Activated T-helper 17 cell treated with anti-CD3 and anti-CD28 coated beads, Interleukin-2, amount 50 U/mL, for 72 hours (primary cell): Measurements from ENCODE around the gene MRAS. TPM values are rescaled to one million over a fixed set of nuclear protein-coding genes. Genes with fewer than 3 reads are reported as not detected.
A peak's percentile ranks its signal among the peaks of the same experiment; 100 is the strongest.
"Not testable (repeated sequence)": the region's sequence is repeated elsewhere in the genome, so short reads cannot be mapped to it uniquely, and the experiment has no call there.

ENCODE experiments used
- ATAC-seq: fragments of 150-1000 bp; cut with Tn5 transposase; replicated peaks from 2 replicates; pipeline ENCODE4 v1.10.0; 2021; ENCODE audit warnings: mild to moderate bottlenecking, moderate library complexity
- H3K27ac Mint-ChIP-seq: one replicate; pipeline ENCODE4 v1.8.0; 2022; ENCODE audit warnings: mixed read lengths
- H3K27me3 Mint-ChIP-seq: one replicate; pipeline ENCODE4 v1.8.0; 2022; ENCODE audit warnings: mixed read lengths
- H3K36me3 Mint-ChIP-seq: one replicate; pipeline ENCODE4 v1.8.0; 2022; ENCODE audit warnings: low read depth, mild to moderate bottlenecking, mixed read lengths
- H3K4me1 Mint-ChIP-seq: one replicate; pipeline ENCODE4 v1.8.0; 2022; ENCODE audit warnings: mixed read lengths
- H3K4me3 Mint-ChIP-seq: one replicate; pipeline ENCODE4 v1.8.0; 2022; ENCODE audit warnings: mild to moderate bottlenecking, mixed read lengths
- H3K9me3 Mint-ChIP-seq: one replicate; pipeline ENCODE4 v1.8.0; 2022; ENCODE audit warnings: mixed read lengths
- total RNA-seq, 2 donors: library from RNA; stranded (reverse); gene quantifications; one replicate each; pipeline ENCODE4 v1.2.3, GENCODE V29; 2022

MRAS gene
- total RNA-seq, 2 donors from 2014 or later, result 0.37 to 0.67 TPM

DNA sequence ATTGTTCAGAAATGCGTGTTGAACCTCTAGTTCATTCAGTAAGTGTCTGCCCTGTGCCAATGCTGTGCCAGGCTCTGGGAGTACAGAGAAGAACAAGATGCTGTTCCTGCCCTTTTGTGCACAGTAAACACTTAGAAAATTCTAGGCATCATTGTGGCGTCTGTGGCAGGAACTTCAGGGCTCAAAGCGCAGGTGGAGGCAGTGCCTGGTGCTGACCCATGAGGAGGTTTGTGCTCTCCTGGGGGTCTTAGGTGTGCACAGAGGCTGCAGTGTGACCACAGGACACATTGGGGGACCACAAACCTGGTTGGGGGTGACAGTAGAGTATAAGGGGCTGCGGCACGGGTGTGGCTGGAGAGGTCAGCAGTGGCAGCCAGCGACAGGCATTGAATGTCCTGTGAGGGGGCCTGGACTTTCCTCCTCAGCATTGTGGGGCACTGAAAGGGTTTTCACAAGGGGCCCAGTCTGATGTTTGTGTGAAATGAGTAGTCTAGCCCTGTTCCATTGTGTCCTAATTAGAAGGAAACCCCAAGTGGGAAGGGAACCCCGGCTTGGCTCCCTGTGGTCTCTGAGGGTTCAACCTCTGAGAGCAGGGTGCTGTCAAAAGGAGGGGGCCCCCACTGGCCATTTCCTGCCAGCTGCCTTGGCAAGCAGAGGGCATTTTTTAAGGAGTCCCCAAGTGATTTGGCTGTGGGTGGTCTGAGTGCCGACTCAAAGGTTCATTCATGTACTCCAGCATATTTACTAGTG lies 20.9 kb downstream of the MRAS start:
- no peak overlapping the region for H3K27ac Mint-ChIP-seq
- H3K4me3 Mint-ChIP-seq, result no peak overlapping the region
- no peaks in the 10 kb centered on the region for H3K9me3 Mint-ChIP-seq
- no peaks in the 10 kb centered on the region for H3K36me3 Mint-ChIP-seq
- peaks cover 17% of the 10 kb centered on the region for H3K27me3 Mint-ChIP-seq
- ATAC-seq, result no peak
- peaks cover 8% of the 10 kb centered on the region for H3K4me1 Mint-ChIP-seq

DNA sequence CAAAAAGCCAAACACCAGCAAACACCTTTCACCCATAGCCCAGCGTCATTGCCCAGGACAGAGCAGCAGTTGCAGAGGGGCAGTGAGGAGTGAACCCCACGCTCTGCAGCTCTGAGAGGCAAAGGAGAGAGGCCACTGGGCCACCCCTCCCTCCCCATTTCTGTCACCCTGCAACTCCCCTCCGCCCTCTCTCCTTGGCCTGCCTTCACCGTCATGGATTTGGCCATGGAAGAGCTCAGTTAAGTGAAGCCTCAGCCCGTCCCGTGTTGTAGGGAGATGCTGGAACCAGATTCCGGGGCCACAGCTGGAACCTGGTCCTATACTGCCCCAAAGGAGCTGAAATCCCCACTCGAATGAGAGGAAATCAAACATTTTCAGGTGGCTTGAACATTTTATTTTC lies 21.9 kb downstream of the MRAS start:
- Mint-ChIP-seq H3K4me1 (peaks cover 8% of the 10 kb centered on the region), H3K27ac (no peak overlapping the region), H3K4me3 (no peak overlapping the region), H3K36me3 (no peaks in the 10 kb centered on the region), H3K27me3 (peaks cover 17% of the 10 kb centered on the region), H3K9me3 (no peaks in the 10 kb centered on the region)
- ATAC-seq, result no peak

DNA sequence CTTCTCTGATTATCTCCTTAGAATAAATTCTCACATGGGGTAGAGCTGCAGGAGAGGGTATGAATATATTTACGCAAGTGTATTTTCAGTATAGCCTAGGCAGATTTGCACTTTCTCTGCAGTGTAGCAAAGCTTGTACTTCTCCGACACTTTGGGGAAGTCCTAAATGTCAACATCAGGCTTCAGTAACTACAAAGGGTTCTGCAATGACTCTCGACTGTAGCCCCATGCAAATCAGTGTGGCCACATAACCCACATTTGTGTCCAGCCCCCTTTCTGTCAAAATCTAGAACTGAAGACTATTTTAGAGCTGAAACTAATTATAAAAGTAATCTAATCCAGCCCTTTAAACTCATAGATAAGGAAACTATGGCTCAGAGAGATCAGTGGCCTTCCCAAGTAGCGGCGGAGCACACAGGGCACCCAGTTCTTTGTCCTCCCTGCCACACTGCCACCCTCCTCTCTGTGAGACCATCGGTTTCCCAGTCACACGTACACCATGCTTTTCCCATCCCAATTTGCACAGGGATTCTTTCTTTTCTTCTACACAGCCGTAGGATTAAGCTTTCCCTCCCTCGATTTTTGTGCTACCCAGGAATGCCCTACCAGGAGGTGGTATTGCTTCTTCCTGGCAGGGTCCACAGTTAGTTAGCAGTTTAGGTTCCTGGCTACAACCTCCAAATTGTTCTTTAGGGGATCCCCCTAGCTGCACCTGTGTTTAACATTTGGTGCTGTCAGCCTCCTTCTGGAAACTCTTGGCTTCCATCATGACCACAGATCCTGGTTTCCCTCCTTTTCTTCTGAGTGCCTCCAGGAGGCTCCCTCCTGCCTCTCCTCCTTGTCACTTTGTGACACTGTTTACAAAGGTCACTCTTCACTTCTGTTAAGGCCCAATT lies 22.9 kb downstream of the MRAS start:
- H3K4me3 Mint-ChIP-seq, result no peak overlapping the region
- H3K36me3 Mint-ChIP-seq, result no peaks in the 10 kb centered on the region
- no peak overlapping the region for H3K27ac Mint-ChIP-seq
- peaks cover 17% of the 10 kb centered on the region for H3K27me3 Mint-ChIP-seq
- no peaks in the 10 kb centered on the region for H3K9me3 Mint-ChIP-seq
- peak; percentile 87 for ATAC-seq
- H3K4me1 Mint-ChIP-seq, result peaks cover 8% of the 10 kb centered on the region

DNA sequence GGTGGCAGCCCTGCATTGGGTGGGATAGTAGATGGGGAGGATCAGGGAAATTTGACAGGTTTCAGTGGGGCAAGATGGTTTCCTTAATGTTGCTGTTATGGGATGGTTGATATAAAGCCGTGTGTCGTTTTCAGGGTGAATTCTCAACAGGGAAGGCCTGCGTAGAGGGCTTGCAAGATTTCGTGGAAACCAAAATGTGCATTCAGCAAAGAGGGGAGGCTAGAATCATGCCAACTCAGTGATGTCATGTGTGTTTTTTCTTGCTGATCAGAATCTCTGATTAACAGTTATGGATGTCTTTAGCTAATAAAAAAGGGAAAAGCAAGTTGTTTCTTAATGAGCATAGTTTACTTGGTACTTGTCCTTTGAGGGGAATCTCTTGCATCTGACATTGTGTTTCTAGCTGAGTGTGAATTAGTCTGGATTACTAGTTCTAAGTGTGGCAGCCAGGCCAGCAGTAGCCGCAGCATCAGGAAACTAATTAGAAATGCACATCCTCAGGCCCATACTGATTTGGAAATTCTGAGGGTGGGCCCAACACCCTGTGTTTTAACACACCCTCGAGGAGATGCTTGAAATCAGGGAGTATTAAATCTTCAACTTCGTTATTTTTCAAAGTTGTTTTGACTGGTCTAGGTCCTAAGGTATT lies 24.8 kb downstream of the MRAS start:
- no peak for ATAC-seq
- H3K27ac Mint-ChIP-seq, result no peak overlapping the region

DNA sequence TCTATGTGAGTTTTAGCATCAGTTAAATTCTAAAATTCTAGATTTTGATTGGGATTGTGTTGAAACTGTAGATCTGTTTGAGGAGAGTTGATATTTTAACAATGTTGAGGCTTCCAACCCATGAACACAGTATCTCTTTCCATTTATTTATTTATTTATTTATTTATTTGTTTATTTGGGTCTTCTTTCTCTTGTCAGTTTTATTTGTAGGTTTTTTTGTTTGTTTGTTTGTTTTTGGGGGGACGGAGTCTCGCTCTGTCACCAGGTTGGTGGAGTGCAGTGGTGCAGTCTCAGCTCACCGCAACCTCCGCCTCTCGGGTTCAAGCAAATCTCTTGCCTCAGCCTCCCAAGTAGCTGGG lies 25.3 kb downstream of the MRAS start:
- peaks cover 17% of the 10 kb centered on the region for H3K27me3 Mint-ChIP-seq
- no peak overlapping the region for H3K4me3 Mint-ChIP-seq
- peaks cover 8% of the 10 kb centered on the region for H3K4me1 Mint-ChIP-seq
- ATAC-seq, result no peak
- H3K27ac Mint-ChIP-seq, result no peak overlapping the region
- no peaks in the 10 kb centered on the region for H3K36me3 Mint-ChIP-seq
- no peaks in the 10 kb centered on the region for H3K9me3 Mint-ChIP-seq

More for the DNA sequence above, 24.8 kb downstream of the MRAS start:
- Mint-ChIP-seq H3K4me3 (no peak overlapping the region), H3K4me1 (peaks cover 8% of the 10 kb centered on the region), H3K27me3 (peaks cover 17% of the 10 kb centered on the region), H3K9me3 (no peaks in the 10 kb centered on the region), H3K36me3 (no peaks in the 10 kb centered on the region)

DNA sequence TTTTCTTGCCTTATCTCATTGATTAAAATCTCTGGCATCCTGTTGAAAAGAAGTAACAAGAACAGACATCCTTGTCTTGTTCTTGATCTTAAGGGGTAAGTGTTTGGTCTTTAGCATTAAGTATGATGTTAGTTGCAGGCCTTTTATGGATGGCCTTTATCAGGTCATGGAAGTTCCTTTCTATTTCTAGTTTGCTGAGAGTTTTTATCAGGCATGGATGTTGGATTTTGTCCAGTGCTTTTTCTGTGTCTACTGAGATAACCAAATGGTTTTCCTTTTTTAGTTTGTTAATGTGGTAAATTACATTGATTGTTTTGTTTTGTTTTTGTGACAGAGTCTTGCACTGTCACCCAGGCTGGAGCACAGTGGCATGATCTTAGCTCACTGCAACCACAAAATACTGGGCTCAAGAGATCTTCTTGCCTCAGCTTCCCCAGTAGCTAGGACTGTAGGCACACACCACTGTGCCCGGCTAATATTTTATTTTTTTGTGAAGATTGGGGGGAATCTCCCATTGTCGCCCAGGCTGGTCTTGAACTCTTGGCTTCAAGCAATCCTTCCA lies 26.3 kb downstream of the MRAS start:
- H3K27me3 Mint-ChIP-seq, result peaks cover 17% of the 10 kb centered on the region
- no peaks in the 10 kb centered on the region for H3K36me3 Mint-ChIP-seq
- ATAC-seq, result no peak
- H3K27ac Mint-ChIP-seq, result no peak overlapping the region
- H3K9me3 Mint-ChIP-seq, result no peaks in the 10 kb centered on the region
- H3K4me1 Mint-ChIP-seq, result peaks cover 8% of the 10 kb centered on the region
- H3K4me3 Mint-ChIP-seq, result no peak overlapping the region

DNA sequence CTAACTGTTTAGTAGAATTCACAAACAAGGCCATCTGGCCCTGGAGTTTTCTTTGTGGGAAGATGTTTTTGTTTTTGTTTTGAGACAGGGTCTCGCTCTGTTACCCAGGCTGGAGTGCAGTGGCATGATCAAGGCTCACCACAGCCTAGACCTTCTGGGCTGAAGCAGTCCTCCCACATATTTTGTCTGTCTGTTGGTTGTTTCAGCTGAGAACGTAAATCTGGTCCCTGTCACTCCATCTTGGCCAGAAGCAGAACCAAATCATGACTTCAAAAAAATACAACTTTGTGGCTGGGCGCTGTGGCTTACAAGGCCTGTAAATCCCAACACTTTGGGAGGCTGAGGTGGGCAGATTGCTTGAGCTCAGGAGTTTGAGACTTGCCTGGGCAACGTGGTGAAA lies 27.1 kb downstream of the MRAS start:
- peaks cover 17% of the 10 kb centered on the region for H3K27me3 Mint-ChIP-seq
- ATAC-seq, result no peak
- H3K36me3 Mint-ChIP-seq, result no peaks in the 10 kb centered on the region
- H3K9me3 Mint-ChIP-seq, result no peaks in the 10 kb centered on the region
- no peak overlapping the region for H3K27ac Mint-ChIP-seq
- peaks cover 8% of the 10 kb centered on the region for H3K4me1 Mint-ChIP-seq
- no peak overlapping the region for H3K4me3 Mint-ChIP-seq

DNA sequence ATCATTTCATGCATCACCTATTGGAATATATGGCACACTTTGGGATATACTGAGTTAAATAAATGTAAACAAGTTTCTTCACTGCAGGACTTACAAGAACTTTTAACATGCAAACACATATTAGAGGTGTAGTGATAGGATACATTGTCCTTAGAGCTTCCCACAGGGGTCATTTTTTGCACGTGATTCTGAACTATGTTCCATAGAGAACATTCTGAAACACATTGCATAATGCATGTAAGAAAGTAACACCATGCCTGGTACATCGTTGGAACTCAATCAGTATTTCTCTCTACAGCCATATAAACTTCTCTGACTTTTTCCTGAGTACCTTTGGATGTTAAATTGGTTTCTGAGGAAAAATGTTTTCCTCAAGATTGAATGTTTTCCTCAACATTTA lies 28.3 kb downstream of the MRAS start:
- H3K4me1 Mint-ChIP-seq, result peaks cover under 1% of the 10 kb centered on the region

DNA sequence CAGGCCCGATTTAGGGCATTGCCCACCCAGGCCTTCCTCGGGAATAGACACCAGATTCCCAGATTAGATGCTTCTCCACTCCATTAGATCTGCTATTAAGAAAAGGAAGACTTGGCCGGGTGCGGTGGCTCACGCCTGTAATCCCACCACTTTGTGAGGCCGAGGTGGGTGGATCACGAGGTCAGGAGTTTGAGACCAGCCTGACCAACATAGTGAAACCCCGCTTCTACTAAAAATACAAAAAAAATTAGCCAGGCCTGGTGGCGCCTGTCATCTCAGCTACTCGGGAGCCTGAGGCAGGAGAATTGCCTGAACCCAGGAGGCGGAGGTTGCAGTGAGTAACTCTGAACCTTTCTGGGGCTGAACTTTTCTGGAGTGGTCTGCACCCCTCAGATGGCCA lies 28.8 kb downstream of the MRAS start:
- not testable (repeated sequence) for H3K9me3 Mint-ChIP-seq, H3K27me3 Mint-ChIP-seq, H3K4me1 Mint-ChIP-seq, ATAC-seq, H3K36me3 Mint-ChIP-seq, H3K27ac Mint-ChIP-seq, H3K4me3 Mint-ChIP-seq

More for the DNA sequence above, 28.3 kb downstream of the MRAS start:
- Mint-ChIP-seq H3K4me3 (no peak overlapping the region), H3K27ac (no peak overlapping the region), H3K36me3 (no peaks in the 10 kb centered on the region), H3K9me3 (no peaks in the 10 kb centered on the region), H3K27me3 (peaks cover 10% of the 10 kb centered on the region)
- ATAC-seq, result no peak

DNA sequence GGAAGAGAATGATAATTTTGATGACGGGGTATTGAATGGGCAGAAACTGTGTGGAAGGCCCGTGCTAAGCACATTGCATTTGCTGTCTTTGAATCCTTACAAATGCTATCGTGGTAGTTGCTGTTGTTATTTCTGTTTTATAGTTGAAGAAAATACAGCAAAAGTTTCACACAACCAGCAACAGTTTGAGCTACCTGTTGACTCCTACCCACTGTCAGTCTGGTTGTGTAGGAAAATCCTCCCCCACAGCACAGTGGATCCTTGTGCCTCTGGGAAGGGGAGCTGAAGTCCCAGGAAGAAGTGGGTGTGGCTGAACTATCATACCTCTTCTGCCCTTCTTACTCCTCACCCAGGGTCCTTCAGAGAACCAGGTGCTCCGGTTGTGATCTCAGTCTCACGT lies 29.4 kb downstream of the MRAS start:
- Mint-ChIP-seq H3K27ac (no peak overlapping the region), H3K4me1 (no peaks in the 10 kb centered on the region), H3K36me3 (no peaks in the 10 kb centered on the region), H3K27me3 (peaks cover 4% of the 10 kb centered on the region), H3K4me3 (no peak overlapping the region), H3K9me3 (no peaks in the 10 kb centered on the region)
- no peak for ATAC-seq

DNA sequence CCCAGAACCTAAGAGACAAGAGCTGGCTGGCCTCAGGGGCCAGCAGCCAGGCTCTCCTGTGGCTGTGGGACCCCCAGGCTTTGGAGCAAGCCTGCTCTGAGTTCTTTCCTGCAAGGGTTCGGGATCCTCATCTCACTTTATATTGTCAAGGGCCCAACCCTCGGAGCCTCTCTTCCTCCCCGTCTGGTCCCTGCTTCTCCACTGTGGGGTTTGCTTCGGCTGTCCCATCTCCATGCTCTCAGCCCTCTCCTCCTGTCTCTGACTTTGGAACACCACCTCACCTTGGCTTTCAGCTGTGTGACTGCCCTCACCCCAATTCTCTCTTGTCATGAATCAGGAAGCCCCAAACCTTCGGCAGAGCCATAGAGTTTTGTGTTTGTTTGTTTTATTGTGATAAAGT lies 30.0 kb downstream of the MRAS start:
- ATAC-seq, result no peak
- Mint-ChIP-seq H3K27me3 (no peaks in the 10 kb centered on the region), H3K27ac (no peak overlapping the region), H3K4me3 (no peak overlapping the region), H3K4me1 (no peaks in the 10 kb centered on the region), H3K36me3 (no peaks in the 10 kb centered on the region), H3K9me3 (no peaks in the 10 kb centered on the region)

DNA sequence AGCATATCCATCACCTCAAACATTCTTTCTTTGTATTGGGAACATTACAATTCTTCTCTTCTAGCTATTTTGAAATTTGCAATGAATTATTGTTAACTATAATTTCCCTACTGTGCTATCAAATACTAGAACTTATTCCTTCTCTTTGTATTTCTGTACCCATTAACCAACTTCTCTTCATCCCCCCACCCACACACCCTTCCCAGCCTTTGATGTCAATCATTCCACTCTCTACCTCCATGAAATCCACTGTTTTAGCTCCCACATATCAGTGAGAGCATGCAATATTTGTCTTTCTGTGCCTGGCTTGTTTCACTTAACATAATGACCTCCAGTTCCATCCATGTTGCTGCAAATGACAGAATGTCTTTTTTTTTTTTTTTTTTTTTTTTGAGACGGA lies 30.6 kb downstream of the MRAS start:
- no peak overlapping the region for H3K27ac Mint-ChIP-seq
- no peaks in the 10 kb centered on the region for H3K4me1 Mint-ChIP-seq
- H3K4me3 Mint-ChIP-seq, result no peak overlapping the region
- H3K36me3 Mint-ChIP-seq, result no peaks in the 10 kb centered on the region
- no peaks in the 10 kb centered on the region for H3K9me3 Mint-ChIP-seq
- peaks cover under 1% of the 10 kb centered on the region for H3K27me3 Mint-ChIP-seq
- ATAC-seq, result no peak

DNA sequence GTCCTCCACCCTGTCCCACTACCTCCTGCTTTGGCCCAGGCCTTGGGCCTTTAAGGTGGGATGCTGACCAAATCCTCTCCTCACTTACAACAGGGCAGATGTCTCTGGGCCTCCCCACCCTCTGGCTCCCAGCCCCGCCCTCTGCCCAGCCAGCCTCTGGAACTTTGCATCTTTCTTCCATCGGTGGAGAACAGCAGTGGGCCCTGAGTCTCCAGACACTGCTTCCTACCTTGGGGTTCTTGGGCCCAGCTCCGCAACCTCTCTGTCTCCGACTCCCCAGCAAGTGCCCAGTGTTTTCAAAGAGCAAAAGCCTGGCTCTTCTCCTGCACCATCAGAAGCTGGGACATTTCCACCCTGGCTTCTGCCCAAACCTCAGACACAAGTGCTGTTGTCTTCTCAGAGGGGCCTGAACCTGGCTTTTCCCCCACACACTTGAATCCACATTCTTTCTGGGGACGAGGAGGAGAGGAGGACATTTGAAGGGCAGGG lies 33.1 kb downstream of the MRAS start:
- Mint-ChIP-seq H3K4me1 (no peaks in the 10 kb centered on the region), H3K4me3 (no peak overlapping the region), H3K36me3 (no peaks in the 10 kb centered on the region), H3K27me3 (peaks cover 4% of the 10 kb centered on the region), H3K27ac (no peak overlapping the region), H3K9me3 (no peaks in the 10 kb centered on the region)
- ATAC-seq, result no peak

DNA sequence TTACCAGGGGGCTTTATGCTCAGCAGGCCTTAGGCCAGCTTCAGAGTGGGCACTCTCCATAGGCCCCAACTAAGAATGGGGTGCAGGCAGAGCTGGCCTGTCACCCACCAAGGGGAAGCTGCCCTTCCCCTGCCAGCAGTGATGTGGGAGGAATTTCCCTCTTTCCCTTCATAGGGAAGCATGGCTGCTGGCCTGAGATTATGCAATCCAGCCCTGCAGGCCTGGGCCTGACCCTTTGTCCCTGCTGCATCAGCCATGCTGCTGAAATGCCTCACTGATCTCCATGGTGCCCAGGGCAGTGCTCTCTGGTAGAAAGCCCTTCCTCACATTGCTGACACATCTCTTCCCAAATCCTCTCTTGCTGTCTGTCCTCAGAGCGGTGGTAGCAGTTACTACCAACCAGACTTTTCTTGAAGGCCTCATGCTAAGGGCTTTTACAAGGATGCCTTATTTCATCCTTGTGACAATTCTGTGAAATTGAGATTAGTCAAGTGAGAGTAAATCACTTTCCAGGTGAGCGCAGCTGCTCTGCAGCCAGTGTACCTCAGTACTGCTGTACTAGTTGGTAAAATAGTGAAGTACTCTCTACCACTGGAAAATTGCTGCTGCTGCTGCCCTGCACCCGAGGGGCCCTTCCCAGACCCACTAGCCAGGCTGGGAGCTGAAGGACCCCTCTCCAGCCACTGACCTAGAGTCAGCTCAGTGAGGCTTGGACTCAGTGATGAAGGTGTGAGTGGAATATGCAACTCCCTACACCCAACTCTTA lies 33.8 kb downstream of the MRAS start:
- no peaks in the 10 kb centered on the region for H3K9me3 Mint-ChIP-seq
- no peaks in the 10 kb centered on the region for H3K4me1 Mint-ChIP-seq
- no peak overlapping the region for H3K27ac Mint-ChIP-seq
- peaks cover 4% of the 10 kb centered on the region for H3K27me3 Mint-ChIP-seq
- no peak for ATAC-seq
- no peaks in the 10 kb centered on the region for H3K36me3 Mint-ChIP-seq
- H3K4me3 Mint-ChIP-seq, result no peak overlapping the region
